GM18511 (cell line): ENCODE data around the gene KDF1.

Experiments
- ATAC-seq: cut with Tn5 transposase; IDR thresholded peaks from one replicate; pipeline ENCODE4 v1.9.1; 2021; ENCODE audit warnings: mild to moderate bottlenecking, moderate library complexity; ENCODE audit not compliant: unreplicated experiment

Gene KDF1

DNA sequence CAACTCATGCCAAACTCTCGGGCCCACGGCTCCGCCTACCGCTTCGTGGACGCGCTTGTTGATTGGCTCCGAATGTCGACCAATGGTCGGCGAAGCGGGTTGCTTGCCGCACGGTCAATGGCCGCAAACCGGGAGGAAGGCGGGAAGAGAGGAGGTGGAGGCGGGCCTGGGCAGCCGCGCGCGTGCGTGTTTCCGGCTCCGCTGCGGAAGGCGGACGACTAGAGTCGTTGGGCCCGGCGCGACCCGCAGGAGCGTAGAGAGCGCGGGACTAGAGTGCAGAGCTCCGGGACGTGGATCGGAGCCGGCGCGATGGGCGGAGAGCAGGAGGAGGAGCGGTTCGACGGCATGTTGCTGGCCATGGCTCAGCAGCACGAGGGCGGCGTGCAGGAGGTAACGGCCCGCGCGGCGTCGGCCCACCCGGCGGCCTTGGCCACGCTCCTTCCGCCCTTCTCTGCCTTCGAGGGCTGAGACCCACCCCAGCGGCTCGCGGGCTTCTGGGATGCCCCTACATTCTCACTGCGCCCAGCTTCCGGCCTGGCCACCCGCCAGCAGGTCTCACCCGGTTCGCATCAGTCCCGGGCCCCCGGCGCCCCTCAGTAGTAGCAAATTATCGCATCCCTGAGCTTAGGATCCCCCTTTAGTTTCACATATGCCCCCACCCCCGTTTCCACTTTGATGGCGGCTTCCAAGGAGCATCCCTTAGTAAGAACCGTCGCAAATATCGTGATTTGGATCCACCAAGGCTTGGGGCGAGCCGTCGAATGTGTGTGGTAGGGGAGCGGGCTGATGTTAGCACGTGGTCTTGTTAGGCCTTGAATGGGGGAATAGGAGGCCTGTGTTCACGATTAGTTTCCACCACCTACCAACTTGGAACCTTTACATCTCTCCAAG, 38.5 kb downstream of the KDF1 start, which contains the start of gene NUDC:
TSS of gene NUDC (plus strand) at position 204 of the 891 bp plus-strand sequence. CDS start at position 310, 106 bp downstream.
- peak; percentile 98 for ATAC-seq

- ATAC-seq: peak; percentile 24
These were observed 39.1 kb downstream of the KDF1 start for GRCh38 chr1:26921126-26921539.

- no peak for ATAC-seq
These were observed 44.9 kb downstream of the KDF1 start for GRCh38 chr1:26915204-26915842.

DNA sequence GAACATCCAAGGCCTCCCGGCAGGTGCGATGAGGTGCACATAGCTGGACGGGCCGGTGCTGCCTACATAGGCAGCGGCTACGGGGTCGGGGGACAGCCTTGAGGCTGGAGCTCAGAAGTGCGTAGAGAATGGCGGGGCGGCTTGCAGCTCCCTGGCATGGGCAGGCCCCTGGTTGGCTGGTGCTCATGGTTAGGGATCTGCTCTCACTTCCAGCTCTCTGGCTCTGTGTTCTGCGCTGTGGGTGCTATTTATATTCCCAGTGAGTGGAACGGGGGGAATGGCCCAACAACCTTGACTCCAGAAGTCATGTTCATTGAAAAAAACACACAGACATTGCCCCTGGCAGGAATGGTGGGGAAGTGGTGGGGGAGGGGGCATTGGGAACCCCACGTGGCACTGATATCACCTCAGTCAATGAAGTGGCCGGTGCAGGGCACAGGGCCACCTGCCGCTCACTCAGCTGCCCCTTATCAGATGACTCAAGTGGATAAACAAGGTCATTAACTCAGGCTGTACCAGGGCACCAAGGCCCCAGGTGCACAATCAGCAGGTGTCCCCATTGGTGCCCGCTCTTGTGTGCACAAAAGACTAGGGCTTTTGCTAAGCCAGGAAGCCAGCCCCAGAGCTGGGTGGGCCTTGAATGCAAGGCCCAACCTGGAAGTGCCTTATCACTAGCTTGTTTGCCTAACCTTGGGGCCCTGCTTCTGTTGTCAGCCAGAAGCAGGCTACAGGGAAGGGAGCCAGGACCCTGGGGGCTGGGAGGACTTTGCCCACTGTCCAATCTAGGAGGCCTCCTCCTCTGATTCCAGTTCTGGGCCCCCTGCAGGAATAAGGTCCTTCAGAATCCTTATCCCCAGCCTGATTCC, 46.3 kb downstream of the KDF1 start, which contains the start of gene NR0B2:
TSS of gene NR0B2 (minus strand) at position 222 of the 866 bp plus-strand sequence. CDS start at position 187, 35 bp downstream.
- no peak for ATAC-seq

DNA sequence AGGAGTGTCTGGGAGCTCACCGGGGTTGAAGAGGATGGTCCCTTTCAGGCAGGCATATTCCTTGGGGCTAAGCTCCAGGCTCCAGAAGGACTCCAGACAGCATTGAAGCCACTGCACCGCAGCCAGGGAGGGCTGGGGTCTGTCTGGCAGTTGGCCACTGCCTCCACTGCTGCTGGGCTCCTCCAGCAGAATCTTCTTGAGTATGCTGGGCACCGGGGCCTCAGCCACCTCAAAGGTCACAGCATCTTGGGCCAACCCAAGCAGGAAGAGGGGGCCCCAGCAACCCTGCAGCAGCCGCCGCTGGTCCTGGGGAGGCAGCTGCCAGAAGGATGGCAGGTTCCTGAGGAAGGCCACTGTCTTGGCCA, 46.9 kb downstream of the KDF1 start:
- ATAC-seq: no peak

DNA sequence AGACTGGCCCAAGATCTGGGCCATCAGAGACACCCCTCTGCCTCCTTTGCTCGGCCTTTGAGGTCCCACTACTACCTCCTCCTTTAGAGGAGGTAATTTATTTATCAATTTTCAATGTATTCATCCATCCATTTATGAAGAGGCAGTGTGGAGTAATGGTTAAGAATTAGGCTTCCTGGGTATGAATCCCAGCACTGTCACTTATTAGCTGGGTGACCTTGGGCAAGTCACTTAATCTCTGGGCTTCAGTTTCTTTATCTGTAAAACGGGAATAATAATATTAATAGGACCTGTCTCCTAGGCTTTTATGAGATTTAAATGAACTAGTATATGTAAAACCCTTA, 48.1 kb downstream of the KDF1 start:
- no peak for ATAC-seq

GRCh38 chr1:26911399-26912146, 48.7 kb downstream of the KDF1 start:
- no peak for ATAC-seq

GRCh38 chr1:26910343-26911160, 49.7 kb downstream of the KDF1 start:
- no peak for ATAC-seq

- ATAC-seq: no peak
These were observed 50.3 kb downstream of the KDF1 start for GRCh38 chr1:26909951-26910342.

- no peak for ATAC-seq
These were observed 53.0 kb downstream of the KDF1 start for GRCh38 chr1:26907071-26907917.

- no peak for ATAC-seq
These were observed 59.3 kb downstream of the KDF1 start for GRCh38 chr1:26900815-26901511.

DNA sequence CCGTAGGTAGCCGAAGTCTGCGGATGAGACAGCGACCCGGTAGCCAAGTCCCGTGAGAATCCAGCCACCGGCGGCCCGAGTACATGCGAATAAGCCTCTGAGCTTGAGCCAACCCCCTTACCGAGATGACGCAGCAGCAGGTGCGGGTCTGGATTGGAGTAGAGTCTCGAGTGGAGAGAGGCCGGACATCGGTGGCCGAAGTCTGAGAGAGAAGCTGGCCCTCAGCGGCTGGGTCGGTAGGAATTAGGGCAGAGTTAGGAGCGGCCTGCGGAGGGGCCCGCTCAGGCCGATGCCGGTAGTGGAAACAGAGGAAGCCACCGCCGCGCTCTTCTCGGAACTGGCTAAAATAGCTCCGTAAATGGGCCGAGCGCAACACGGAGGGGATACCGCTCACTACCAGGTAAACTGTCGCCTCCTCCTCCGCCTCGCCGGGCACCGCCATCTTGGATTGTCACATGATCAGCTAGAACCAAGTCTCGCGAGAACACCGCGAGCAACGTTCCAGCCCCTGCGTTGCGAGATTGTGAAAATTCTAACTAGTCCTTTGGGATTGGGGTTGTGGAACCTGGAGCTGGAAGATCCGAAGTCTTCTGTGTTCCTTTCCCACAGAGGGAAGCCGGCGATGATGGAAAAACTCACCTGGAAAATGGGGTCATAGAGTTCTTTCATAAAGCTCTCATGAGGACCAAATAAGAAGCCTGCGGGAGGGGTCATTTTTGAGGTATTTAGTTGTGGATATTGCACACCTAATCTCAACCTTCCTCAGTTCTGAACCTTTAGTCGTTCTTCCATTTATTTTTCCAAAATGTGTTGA, 60.1 kb downstream of the KDF1 start, which contains the start of gene GPATCH3:
TSS of gene GPATCH3 (minus strand) at position 467 of the 814 bp plus-strand sequence. CDS start at position 442, 25 bp downstream.
- ATAC-seq: peak; percentile 69
